ENCODE data around the gene MARS1.

MARS1 gene

DNA sequence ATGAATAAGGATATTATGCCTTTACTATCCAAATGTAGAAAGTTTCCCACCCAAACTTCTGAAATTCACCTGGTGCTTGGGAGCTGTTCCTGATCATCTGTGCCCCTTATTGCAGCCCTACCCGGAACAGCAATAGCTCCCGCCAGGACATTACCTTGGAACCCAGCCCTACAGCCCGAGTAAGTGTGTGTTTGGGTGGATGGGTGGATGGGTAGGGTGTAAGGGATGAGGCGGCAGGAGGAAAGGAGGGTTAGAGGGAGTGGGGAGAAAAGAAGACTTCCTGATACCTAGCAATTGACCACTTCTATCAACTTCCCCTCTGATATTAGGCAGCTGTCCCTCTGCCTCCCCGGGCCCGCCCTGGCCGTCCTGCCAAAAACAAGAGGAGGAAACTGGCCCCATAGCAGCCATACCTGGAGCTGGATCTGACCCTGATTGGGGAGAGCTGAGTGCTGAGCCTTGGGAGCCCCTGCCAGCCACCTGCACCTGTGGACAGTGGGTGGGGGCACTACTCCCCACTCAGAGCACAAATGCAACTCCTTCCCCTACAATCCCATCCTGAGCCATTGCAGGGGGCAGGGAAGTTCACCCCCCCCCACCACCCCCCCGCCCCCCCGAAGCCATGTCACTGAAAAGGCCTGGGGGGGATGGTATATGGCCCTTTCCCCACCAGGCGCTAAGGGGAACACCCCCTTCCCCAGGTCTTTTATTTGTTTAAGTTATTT lies 41.1 kb downstream of the MARS1 start:
- no peak for DNase-seq (ENCODE audit: low read depth in 2 of 2)

DNA sequence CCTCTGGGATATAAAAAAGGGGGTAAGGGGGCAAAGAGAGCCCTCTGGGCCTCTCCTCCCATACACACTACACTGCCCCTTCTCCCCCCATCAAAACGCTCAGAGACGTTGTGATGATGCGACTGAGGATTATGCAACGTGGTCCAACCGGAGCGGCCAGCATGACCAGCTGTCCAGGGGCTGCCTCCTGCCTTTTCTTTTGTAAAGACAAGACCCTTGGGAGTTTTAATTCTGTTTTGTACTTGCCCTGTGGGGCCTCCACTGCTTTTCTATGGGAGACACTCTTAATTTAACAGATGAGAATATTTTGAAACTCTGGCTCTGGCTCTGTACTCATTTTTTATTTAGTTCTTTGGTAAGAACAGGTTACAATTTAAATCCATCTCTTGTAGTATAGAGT lies 42.0 kb downstream of the MARS1 start:
- no peak for DNase-seq (ENCODE audit: low read depth in 2 of 2)

DNA sequence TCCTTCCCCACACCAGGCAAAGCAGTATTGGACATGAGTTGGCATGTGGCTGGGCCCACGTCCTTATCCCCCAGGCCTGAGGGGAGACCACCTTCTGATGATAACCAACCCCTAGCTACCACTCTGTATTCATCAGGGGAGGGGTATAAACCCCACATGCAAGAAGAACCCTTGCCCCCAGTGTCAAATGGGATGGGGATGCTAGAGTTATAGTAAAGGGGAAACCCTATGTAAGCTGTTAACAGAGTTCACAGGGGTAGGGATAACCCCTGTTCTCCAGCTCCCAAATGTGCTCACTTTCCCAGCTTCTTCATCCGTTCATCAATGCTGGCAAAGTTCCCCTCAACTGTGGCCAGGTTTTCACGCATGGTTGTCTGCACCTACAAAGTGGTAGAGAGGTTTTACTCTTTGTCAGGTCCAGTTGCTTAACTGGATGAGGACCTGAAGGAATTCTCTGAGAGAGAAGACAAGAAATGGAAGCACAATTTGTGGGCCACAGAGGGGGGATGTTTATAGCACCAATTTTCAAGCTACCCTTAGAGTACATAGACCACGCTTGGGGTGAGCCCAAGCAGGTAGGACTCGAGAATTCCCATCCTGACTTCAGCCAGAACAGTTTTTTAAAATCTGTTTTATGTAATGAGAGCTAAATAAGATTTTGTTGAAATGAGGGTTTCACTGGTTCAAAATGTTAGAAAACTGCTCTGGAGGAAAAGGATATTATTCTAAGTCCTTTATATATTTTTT lies 42.7 kb downstream of the MARS1 start:
- no peak for DNase-seq (ENCODE audit: low read depth in 2 of 2)

DNA sequence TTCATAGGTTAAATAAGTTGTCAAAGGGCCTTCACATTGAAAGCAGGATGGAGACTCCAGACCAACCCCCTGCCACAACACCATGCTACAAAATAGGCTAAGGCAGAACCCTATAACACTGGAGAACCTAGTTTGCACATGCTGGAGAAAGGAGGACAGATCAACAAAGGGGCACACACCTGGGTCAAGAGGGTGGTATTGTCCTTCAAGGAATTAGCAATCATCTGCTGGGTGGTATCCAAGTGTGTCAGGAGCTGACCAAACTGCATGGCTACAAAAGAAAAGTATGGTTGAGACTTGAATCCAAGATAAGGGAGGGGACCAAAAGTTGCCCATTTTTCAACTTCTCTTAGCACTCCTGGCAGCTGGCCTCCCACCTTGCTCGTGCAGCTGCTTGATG lies 44.0 kb downstream of the MARS1 start:
- DNase-seq (ENCODE audit: low read depth in 2 of 2), result no peak

DNA sequence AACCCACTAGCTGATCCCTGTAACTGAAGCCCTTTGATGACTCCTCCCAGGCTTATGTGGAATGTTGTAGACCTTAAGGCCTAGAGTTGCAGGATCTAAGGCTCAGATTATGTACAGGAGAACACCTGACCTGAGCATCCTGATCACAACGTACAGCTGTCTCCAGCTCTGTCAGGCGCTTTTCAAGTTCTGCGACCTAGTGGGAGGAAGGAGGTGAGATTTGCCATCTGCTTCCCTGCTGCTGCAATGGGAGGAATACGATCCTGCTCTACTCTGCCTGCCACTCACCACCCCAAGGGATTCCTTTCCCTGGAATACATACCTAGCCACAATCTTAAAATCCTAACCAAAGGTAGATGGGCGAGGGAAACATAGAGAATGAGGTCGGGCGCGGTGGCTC lies 45.2 kb downstream of the MARS1 start:
- no peak for DNase-seq (ENCODE audit: low read depth in 2 of 2)

DNA sequence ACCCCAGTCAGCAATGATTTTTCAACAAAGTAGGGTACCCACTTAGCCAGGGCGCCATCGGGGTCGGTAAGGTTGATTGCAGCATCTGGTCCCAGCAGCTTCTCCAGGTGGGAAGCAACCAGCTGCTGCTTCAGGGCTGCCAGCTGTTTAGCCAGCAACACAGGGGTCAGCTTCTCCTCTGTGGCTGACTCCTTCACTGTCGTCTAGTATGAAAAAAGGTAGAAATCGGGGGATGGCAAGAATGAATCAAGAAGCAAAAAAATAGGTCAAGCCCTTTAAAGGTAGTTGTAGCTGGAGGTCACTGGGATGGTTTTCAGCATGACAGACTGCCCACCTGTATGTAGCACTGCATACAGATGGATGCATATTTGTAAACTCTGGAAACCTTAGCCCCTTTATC lies 46.4 kb downstream of the MARS1 start:
- no peak for DNase-seq (ENCODE audit: low read depth in 2 of 2)

DNA sequence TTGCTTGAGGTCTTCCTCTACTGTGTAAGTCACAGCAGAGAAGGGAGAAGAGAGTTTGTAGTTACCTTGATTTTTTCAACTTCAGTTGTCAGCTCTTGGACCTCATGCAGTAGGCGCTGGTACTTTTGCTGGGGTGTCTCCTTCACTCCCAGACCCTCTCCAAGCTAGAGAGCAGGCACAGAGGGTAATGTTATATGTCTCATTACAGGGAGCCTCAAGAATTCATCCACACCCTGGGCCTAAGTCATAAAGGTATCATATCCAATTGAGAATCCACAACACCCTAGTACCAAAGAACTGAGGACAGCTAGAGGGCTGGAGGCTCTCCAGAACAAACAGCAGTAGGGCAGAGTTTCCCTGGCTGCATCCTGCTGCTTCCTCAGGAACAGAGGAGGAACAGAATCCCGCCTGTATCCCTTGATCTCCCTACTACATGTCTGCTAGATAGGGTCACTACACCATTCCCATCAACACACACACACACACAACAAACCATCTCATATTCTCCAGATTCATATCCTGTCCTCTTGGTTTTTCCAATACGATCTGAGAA lies 47.2 kb downstream of the MARS1 start:
- no peak for DNase-seq (ENCODE audit: low read depth in 2 of 2)

DNA sequence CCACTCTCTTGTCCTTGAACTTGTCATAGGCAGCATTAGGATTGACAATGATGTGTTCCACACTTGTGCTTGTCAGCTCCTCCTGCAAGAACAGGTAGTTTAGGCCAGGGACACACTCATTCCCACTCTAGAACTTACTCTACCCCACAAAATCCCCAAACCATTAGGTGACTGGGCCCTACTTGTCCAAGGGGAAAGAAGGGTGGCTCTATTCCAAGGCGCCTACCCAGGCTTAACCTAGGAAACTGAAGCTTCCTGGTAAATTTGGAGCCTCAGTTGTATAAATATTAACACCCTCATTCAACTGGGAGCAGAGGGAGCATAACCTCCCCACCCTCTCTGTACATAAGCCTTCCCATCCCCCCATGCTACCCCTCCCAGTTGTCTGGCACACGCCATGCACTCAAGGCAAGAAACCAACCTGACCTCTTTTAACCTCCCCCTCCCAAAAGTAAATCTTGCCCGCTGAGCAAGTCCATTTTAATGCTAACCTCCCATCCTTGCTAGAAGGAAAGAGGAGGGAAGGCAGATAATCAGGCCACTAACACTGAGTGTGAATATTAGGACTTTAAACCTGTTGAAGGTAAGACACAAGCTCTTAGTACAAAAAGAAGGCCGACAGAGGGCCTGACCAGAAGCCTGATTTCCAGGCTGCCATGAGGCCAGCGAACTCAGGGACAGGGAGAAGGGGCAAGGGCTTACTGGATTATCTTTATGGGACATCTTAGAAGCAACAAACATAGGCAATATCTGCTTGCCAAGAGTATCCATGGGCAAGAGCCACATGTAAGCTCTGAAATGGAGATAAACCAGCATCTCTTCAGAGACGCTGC lies 48.1 kb downstream of the MARS1 start:
- no peak for DNase-seq (ENCODE audit: low read depth in 2 of 2)

DNA sequence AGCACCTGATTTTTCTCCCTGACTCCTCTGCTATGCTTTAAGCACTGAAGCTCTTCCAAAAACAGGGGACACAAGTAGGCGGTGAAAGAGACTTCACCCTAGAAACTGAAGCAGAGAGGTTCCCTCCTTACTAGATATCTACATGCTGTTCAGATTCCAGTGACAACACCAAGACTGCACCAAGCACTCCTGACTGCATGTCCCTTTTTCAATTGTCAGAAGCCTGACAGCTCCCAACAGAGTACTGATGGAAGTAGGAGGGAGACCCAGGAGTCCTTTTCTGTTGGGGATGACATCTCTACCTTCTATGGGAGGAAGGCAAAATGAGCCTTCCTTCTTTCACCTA lies 48.7 kb downstream of the MARS1 start:
- no peak for DNase-seq (ENCODE audit: low read depth in 2 of 2)

DNA sequence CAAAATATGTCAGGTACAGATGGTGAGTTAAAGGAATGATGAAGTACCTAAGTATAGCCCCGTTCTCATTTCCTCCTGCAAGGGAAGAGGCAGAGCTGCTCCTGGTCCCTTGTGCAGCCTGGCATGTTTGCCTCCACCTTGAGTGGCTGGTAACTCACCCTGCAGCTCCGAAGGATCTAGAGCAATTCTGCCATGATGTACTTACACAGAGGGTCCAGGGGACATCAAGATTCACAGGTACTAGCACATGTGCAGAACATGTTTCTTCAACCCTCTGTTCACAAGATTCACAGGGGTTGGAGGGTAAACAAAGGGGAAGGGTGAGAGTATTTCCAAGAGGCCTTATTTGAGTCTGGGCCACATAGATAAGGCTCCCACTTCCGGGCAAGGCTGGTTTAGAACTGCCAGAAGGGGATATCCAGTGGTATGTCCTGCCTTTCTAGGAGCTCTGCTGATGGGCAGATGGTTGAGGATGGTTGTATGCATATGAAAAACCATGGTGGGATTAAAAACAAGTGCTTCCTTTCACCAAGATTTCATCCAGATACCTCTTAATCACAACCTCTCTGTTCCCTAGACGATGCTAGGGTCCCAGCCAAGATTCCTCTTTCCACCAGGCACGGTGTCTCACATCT lies 51.4 kb downstream of the MARS1 start:
- no peak for DNase-seq (ENCODE audit: low read depth in 2 of 2)

DNA sequence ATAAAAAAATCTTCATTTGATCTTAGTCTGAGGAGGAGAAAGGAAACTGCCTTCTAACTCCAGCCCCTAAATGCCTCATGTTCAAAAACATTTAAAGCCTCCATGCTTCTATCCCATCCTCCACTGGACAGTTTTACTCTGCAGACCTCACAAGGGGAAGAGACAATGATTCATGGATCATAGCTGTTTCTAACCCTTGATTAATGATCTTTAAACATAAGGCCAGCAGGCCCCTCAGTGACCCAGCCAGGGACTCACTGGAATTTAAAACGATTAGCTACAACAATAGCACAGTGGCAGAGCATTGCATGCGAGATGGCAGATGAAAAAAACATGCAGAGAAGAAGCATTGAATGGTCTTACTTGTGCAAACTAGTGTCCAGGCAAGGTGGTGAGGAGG lies 53.1 kb downstream of the MARS1 start:
- DNase-seq (ENCODE audit: low read depth in 2 of 2), result no peak

DNA sequence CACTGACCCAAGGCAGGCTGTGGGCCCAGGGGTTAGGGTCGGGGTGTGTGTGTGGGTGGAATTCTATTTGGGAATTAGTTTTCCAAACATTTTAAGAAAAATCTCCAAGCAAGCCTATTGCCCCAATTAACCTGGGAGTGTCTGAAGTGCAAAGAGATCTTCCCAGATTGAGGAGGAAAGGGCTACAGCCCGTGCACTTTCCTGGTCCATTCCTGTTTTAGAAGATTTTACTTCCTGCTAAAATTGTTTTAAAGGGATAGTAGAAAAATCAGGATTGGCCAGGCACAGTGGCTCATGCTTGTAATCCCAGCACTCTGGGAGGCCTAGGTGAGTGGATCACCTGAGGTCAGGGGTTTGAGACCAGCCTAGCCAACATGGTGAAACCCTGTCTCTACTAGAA lies 53.8 kb downstream of the MARS1 start:
- no peak for DNase-seq (ENCODE audit: low read depth in 2 of 2)

DNA sequence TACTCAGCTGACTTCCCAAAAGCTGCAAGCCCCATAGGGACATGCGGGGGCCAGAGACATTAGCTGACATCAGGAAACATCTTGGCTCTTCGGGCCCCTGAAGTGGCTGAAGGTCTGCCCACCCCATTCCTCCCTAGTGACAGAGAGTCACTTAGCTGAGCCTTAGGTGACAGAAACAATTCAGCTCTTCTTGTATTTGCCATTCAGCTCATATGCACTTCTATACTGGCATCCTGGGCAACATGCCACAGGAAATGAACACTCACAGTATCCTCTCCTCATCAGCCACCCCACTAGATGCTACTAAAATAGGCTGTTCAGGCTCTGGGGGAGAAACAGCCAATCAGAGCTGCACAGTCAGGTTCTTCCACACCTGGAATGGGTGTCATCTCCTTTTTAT lies 55.7 kb downstream of the MARS1 start:
- no peak for DNase-seq (ENCODE audit: low read depth in 2 of 2)

DNA sequence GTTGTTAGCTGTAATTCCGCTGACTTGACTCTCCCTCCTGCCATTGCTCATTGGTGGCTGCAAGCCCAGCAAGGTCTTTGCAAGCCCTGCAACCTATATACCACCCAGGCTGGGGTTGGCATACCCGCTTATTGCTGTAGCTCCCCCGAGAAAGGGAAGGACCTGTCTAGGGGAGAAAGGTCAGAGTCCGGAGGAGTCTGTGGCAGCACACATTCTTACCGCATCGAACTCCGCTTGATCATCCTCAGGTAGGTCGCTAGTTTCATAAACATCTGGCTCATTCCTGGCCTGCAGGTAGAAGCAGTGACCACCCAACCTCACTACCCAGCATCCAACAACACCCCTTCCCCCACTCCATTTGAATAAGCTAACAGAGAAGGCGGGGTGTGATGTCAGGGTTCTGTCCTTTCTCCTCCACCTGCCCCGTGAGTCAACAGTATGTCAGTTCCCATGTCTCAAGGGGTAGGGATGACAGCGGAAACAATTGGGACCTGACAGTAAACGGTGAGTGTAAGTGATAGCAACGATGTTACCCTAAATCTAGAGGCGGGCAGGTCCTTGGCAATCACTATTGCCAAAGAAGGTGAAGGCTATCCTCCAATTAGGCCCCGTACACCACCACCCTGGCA lies 58.1 kb downstream of the MARS1 start:
- no peak for DNase-seq (ENCODE audit: low read depth in 2 of 2)

DNA sequence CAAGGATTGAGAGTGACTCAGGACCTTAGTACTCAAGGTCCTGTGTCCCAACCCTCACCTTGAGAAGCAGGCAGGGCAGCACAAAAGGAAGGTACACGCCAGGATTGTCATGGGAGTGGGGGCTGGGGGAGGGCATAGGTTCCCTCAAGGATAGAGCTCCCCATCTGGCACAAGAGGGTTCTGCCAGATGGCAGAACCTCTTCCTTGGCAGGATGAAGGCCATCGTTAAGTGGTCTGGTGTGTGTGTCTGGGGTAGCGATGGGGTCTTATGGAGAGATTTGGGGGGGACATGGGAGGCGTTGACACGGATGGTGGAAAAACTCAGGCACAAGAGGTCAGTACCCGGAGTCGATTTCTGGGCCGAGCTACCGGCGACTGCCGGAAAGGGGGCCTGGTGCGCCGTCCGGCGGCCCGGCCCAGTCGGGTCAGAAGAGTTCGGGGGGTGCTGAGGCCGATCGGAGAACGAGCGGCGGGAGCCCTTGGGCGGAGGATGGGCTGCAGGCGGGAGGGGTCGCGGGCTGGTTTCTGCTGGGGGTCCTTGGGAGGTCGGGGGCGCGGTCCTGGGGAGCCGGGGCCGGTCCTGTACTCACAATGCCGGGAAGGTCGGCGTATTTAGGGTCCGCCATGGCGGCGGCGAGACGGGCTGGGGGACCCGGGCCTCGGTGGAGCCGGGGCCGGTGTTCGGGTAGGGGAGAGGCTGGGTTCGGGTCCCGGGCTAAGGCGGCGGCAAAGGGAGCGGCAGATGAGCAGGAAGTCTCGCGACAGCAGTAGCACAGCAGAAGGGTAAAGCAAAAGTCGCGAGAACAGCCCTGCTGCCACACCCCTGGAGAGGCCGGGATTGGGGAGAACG lies 58.8 kb downstream of the MARS1 start, which contains the start of gene DCTN2:
Gene DCTN2, minus strand, starts transcription at position 755 of the 850 bp plus-strand sequence. Its CDS starts 129 bp downstream, at position 626.
- DNase-seq (ENCODE audit: low read depth in 2 of 2), result peak; percentile 94

DNA sequence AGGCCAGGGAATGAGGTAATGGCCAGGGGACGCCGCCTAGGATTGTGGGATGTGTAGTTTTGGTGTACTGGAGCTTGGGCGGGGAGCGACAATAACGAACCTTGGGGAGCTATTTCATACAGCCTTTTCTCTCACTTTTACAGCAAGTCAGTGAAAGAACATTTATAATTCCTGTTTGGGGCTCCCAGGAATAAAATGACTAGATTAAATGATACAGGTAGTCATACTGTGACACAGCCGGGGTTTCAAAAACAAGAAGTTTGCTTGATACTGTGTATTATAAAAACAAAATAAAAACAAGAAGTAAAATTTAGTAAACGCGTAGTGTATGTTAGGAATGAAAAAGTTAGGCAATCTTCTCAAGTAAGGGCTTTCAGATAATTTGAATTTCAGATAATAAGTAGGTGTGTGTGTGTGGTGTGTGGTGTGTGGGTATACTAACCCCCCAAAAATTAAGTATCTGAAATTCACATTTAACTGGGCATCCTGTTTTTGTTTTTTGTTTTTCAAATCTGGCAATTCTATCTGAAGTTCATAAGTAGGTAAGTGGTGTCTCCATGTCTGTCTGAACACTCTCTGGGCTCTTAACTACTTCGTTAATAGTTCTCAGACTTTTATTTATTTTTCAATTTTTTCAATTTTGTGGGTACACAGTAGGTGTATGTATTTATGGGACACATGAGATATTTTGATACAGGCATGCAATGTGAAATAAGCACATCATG lies 59.6 kb downstream of the MARS1 start:
- DNase-seq (ENCODE audit: low read depth in 2 of 2), result no peak

DNA sequence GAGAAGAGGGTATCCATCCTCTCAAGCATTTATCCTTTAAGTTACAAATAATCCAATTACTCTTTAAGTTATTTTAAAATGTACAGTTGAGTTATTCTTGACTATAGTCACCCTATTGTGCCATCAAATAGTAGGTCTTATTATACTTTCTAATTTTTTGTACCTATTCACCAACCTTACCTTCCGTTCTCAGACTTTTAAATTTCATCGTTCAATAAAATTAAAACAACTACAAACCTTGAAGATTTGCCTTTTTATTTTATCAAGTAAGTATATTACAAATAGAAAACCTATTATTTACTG lies 60.1 kb downstream of the MARS1 start:
- DNase-seq (ENCODE audit: low read depth in 2 of 2), result no peak

DNA sequence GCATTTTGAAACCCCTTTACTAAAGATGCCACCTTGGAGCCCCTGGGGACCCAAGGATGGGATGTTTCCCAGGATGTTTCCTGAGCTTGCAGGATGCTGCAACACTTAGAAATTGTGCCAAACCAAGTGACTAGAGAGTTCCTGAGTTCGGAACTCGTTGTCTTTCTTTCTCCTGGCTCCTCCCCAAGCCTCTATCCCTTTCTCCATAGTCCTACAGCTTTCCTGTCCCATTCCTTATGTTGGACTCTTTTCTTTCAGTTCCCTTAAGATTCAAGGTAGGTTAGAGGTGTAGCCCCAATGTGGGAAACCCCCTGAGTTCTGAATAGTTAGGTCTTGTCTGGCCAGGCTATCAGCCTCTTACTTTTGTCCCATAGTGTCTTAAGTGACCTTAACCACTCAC lies 60.6 kb downstream of the MARS1 start:
- DNase-seq (ENCODE audit: low read depth in 2 of 2), result no peak

DNA sequence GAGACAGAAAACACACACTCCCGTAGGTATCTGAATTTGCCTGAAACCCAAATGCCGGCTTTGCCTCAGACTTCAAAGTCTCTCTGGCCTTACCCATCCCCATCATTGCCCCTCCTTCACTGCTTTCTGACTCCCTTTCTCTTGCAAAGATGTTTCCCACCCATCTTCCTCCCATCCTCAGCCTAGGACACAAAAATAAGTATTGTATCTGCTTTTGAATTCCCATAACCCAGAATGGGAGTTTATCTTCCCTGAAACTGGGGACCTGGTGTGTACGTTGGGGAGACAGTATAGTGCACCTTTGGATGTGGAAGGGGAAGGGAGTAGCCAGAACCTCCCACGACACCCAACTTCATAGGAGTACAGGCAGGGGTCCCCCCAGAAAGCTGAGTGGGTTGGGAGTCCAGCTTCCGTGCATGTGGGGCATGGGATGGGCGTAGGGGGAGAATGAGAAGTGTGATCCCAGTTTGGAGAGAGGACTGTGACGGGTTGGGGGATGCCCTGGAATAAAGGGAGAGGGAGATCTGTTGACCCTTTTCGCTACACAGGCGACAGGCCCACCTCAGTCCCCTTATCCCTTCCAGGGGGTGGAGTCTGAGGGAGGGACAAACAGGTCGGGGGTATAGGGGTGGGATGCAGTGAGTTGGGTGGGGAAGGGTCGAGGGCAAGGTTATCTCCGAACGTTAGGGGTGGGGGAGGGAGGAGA lies 61.5 kb downstream of the MARS1 start:
- DNase-seq (ENCODE audit: low read depth in 2 of 2), result no peak

Measured in fibroblast of skin of left quadriceps (primary cell).